A549 (cell line): Measurements from ENCODE around the gene PLXDC1. TPM values are rescaled to one million over a fixed set of nuclear protein-coding genes. Genes with fewer than 3 reads are reported as not detected.

ENCODE experiments used
- ATAC-seq, 2 experiments: fragments of 200-7000 bp in 1 of 2; fragments of >200 bp in 1 of 2; cut with Nextera tagmentation in 1 of 2; cut with Tn5 transposase in 1 of 2; 3 replicates each; pipeline versions ENCODE4 v1.8.0 to v1.9.1; 2018 to 2020; ENCODE audit warnings: mild to moderate bottlenecking in 1 of 2, moderate library complexity in 1 of 2
- CTCF ChIA-PET: fragments of 300-600 bp; sonication (Branson Sonifier 250); formaldehyde crosslinking; extraction: SDS; loops from one replicate; lab custom pipeline; 2021; ENCODE audit warnings: antibody characterized with exemption, inconsistent platforms; lab: Yijun Ruan, JAX
- POLR2A ChIA-PET: fragments of 350-600 bp; formaldehyde crosslinking; extraction: SDS; loops from one replicate; lab custom pipeline; 2021; ENCODE audit warnings: antibody characterized with exemption, inconsistent platforms; lab: Yijun Ruan, JAX
- DNase-seq, 2 experiments: peaks; one replicate each; pipeline versions ENCODE4 v3.0.0 to v3.0.0-alpha.2; 2011 to 2016; ENCODE audit warnings: low read depth in 1 of 2, low spot score in 1 of 2
- FAIRE-seq: peaks from 2 replicates; lab custom pipeline; 2011; peaks lifted over from hg19 to GRCh38; lab: Jason Lieb, UNC
- H3K27ac ChIP-seq, 2 experiments: fragments of >200 bp; sonication (Bioruptor Twin); formaldehyde crosslinking; 3 replicates each; pipeline ENCODE4 v1.5.1; 2016 to 2017
- H3K4me1 ChIP-seq: fragments of >200 bp; sonication (Bioruptor Twin); formaldehyde crosslinking; 3 replicates; pipeline ENCODE4 v1.6.1; 2016
- H3K4me2 ChIP-seq: fragments of >200 bp; sonication (Bioruptor Twin); formaldehyde crosslinking; 3 replicates; pipeline ENCODE4 v1.6.1; 2016
- H3K4me3 ChIP-seq: fragments of >200 bp; sonication (Bioruptor Twin); formaldehyde crosslinking; 3 replicates; pipeline ENCODE4 v1.5.1; 2016
- H3K9me3 ChIP-seq: fragments of >200 bp; sonication (Bioruptor Twin); formaldehyde crosslinking; 3 replicates; pipeline ENCODE4 v1.6.1; 2016
- CBX8 ChIP-seq: fragments of 200-600 bp; sonication (generic); IDR thresholded peaks from 2 replicates; pipeline ENCODE4 v1.6.1; 2016
- CEBPB ChIP-seq, 2 experiments: fragments of >200 bp in 1 of 2; sonication (Bioruptor Twin) in 1 of 2; formaldehyde crosslinking in 1 of 2; IDR thresholded peaks; 2 replicates each; pipeline ENCODE4 v1.6.1; 2012 to 2016
- CHD2 ChIP-seq: fragments of 150-350 bp; IDR thresholded peaks from 2 replicates; pipeline ENCODE4 v1.6.1; 2014; ENCODE audit warnings: low read length; ENCODE audit not compliant: partially characterized antibody
- EHMT2 ChIP-seq: fragments of 200-600 bp; sonication (generic); IDR thresholded peaks from 2 replicates; pipeline ENCODE4 v1.6.1; 2016; ENCODE audit warnings: antibody characterized with exemption, low read depth, mild to moderate bottlenecking, moderate library complexity
- EP300 ChIP-seq, 2 experiments: fragments of >200 bp; sonication (Bioruptor Twin); formaldehyde crosslinking; IDR thresholded peaks; 2 replicates in 1 of 2; 3 replicates in 1 of 2; pipeline ENCODE4 v1.6.1; 2016 to 2017
- FOSL2 ChIP-seq, 2 experiments: fragments of 450-650 bp in 1 of 2; fragments of >200 bp in 1 of 2; sonication (Bioruptor Twin) in 1 of 2; formaldehyde crosslinking; IDR thresholded peaks; 2 replicates each; pipeline versions ENCODE4 v1.5.0 to v1.6.1; 2016 to 2020; ENCODE audit warnings: mild to moderate bottlenecking in 1 of 2, moderate library complexity in 1 of 2
- HDAC2 ChIP-seq: fragments of 200-600 bp; sonication (generic); IDR thresholded peaks from 2 replicates; pipeline ENCODE4 v1.6.1; 2016
- HEYL ChIP-seq: fragments of 250-450 bp; sonication (Bioruptor Pico); IDR thresholded peaks from 2 replicates; pipeline ENCODE4 v1.8.0; 2021; ENCODE audit warnings: mild to moderate bottlenecking, moderate library complexity
- HOXB13 ChIP-seq: fragments of 250-450 bp; sonication (Bioruptor Pico); IDR thresholded peaks from 2 replicates; pipeline ENCODE4 v1.5.0; 2020; ENCODE audit warnings: low read depth, mild to moderate bottlenecking, moderate library complexity
- HOXB5 ChIP-seq: fragments of 250-450 bp; sonication (Bioruptor Pico); IDR thresholded peaks from 2 replicates; pipeline ENCODE4 v1.5.0; 2020; ENCODE audit warnings: mild to moderate bottlenecking, moderate library complexity
- JUN ChIP-seq, 2 experiments: fragments of >200 bp; sonication (Bioruptor Twin); formaldehyde crosslinking; IDR thresholded peaks; 2 replicates in 1 of 2; 3 replicates in 1 of 2; pipeline ENCODE4 v1.6.1; 2016 to 2017
- KDM1A ChIP-seq: fragments of 200-600 bp; sonication (generic); IDR thresholded peaks from 2 replicates; pipeline ENCODE4 v1.6.1; 2016; ENCODE audit warnings: low read depth, mild to moderate bottlenecking
- KDM5A ChIP-seq: fragments of 200-600 bp; sonication (generic); IDR thresholded peaks from 2 replicates; pipeline ENCODE4 v1.6.1; 2016; ENCODE audit warnings: antibody characterized with exemption, mild to moderate bottlenecking
- MAZ ChIP-seq: fragments of 150-350 bp; IDR thresholded peaks from 2 replicates; pipeline ENCODE4 v1.6.1; 2014; ENCODE audit warnings: antibody characterized with exemption, low read depth, low read length, borderline replicate concordance
- MYC ChIP-seq: IDR thresholded peaks from 2 replicates; pipeline ENCODE4 v1.6.1; 2012; ENCODE audit warnings: mild to moderate bottlenecking, inconsistent platforms, low read length, improper control_type of control experiment, borderline replicate concordance
- NFE2L2 ChIP-seq: fragments of 150-350 bp; conservative IDR thresholded peaks from 2 replicates; pipeline ENCODE4 v1.6.1; 2014; ENCODE audit warnings: low read length
- NPAS2 ChIP-seq: fragments of 250-450 bp; sonication (Bioruptor Pico); IDR thresholded peaks from 2 replicates; pipeline ENCODE4 v1.8.0; 2022; ENCODE audit warnings: mild to moderate bottlenecking, moderate library complexity, borderline replicate concordance
- NR3C1 ChIP-seq: fragments of >200 bp; sonication (Bioruptor Twin); formaldehyde crosslinking; IDR thresholded peaks from 3 replicates; pipeline ENCODE4 v1.6.1; 2017
- PHF8 ChIP-seq: fragments of 200-600 bp; sonication (generic); IDR thresholded peaks from 2 replicates; pipeline ENCODE4 v1.6.1; 2016; ENCODE audit warnings: low read depth, mild to moderate bottlenecking, antibody characterized with exemption, moderate library complexity, borderline replicate concordance
- POLR2AphosphoS2 ChIP-seq: conservative IDR thresholded peaks from 2 replicates; pipeline ENCODE4 v1.6.1; 2012; ENCODE audit warnings: low read length, improper control_type of control experiment, inconsistent platforms
- RARB ChIP-seq: fragments of 250-450 bp; sonication (Bioruptor Pico); IDR thresholded peaks from 2 replicates; pipeline ENCODE4 v1.8.0; 2021; ENCODE audit warnings: mild to moderate bottlenecking, moderate library complexity
- RCOR1 ChIP-seq: fragments of 150-350 bp; IDR thresholded peaks from 2 replicates; pipeline ENCODE4 v1.6.1; 2014; ENCODE audit warnings: antibody characterized with exemption, low read length, low read depth
- RFX5 ChIP-seq: fragments of 450-650 bp; IDR thresholded peaks from 2 replicates; pipeline ENCODE4 v1.7.1; 2014; ENCODE audit warnings: antibody characterized with exemption, mild to moderate bottlenecking, moderate library complexity
- RNF2 ChIP-seq: fragments of 200-600 bp; sonication (generic); IDR thresholded peaks from 2 replicates; pipeline ENCODE4 v1.6.1; 2016; ENCODE audit warnings: low read depth, mild to moderate bottlenecking, antibody characterized with exemption, moderate library complexity, borderline replicate concordance
- TFCP2L1 ChIP-seq: fragments of 250-450 bp; sonication (Bioruptor Pico); IDR thresholded peaks from 2 replicates; pipeline ENCODE4 v1.5.0; 2021; ENCODE audit warnings: mild to moderate bottlenecking
- TP53 ChIP-seq: fragments of 250-450 bp; sonication (Bioruptor Pico); IDR thresholded peaks from 2 replicates; pipeline ENCODE4 v1.5.0; 2021; ENCODE audit warnings: mild to moderate bottlenecking, moderate library complexity
- ZC3H11A ChIP-seq: fragments of 450-650 bp; IDR thresholded peaks from 2 replicates; pipeline ENCODE4 v1.6.1; 2014; ENCODE audit warnings: antibody characterized with exemption, mild to moderate bottlenecking
- ZNF302 ChIP-seq: fragments of 250-450 bp; sonication (Bioruptor Pico); IDR thresholded peaks from 2 replicates; pipeline ENCODE4 v1.9.0; 2021; ENCODE audit warnings: inconsistent platforms, mild to moderate bottlenecking, moderate library complexity
- ZSCAN20 ChIP-seq: fragments of 250-450 bp; sonication (Bioruptor Pico); IDR thresholded peaks from 2 replicates; pipeline ENCODE4 v1.8.0; 2022; ENCODE audit warnings: mild to moderate bottlenecking, moderate library complexity
- WGBS: methylation state at CpG from one replicate; pipeline ENCODE4 v1.1.6; 2017; ENCODE audit errors: missing lambda C conversion rate; 5-methylcytosine and 5-hydroxymethylcytosine counted together
- polyA plus RNA-seq, 4 experiments: library from polyadenylated mRNA; depleted of rRNA in 3 of 4; stranded (reverse); fragments of >200 nt; fragmentation: RNase III in 1 of 4; extraction: RNeasy Plus Mini Kit Qiagen cat#74134 plus additional on column Dnase treatment in 1 of 4; gene quantifications; 2 replicates in 3 of 4; 3 replicates in 1 of 4; pipeline ENCODE4 v1.2.3, GENCODE V29; 2011 to 2017
- TF ChIP-seq, protein P1 (sequence below): fragments of >200 bp; sonication (Bioruptor Twin); formaldehyde crosslinking; IDR thresholded peaks from 3 replicates; pipeline ENCODE4 v1.5.1; 2016
- TF ChIP-seq, protein P2 (sequence below): IDR thresholded peaks from 2 replicates; pipeline ENCODE4 v1.6.1; 2012
- TF ChIP-seq, protein P3 (sequence below): IDR thresholded peaks from 2 replicates; pipeline ENCODE4 v1.6.1; 2012; ENCODE audit warnings: low read depth, borderline replicate concordance
- TF ChIP-seq, protein P4 (sequence below): fragments of 150-350 bp; IDR thresholded peaks from 2 replicates; pipeline ENCODE4 v1.6.1; 2014; ENCODE audit warnings: low read depth, mild to moderate bottlenecking, low read length

The PLXDC1 gene
- polyA plus RNA-seq, 2 of the 4 experiments (the other 2 are of a cell fraction), result 0.31 to 0.36 TPM

DNA sequence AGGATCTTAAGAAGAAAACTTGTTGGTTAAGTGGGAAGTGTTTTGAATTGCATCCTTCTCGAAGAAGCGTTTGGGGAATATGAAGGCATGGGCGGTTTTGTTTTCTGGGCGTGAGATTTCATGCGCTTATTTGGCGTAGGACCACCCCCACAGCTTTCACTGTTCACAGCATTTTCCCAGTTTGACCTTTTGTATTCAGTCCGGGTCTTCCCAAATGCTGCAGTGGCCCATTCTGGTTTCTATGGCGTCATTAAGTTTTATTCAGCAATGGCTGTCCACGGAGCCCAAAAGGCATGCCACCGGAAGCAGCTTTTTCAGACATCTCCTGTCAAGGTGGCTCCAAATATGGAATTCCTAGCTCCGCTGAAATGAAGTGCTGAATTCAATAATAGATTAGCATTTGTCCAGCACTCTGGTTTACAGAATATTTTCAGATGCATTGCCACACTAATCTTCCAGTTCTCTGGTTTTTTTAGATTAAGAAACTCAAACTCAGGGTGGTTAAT is 93.7 kb downstream of the PLXDC1 start:
- peak overlapping the region; percentile 78 for H3K4me2 ChIP-seq

DNA sequence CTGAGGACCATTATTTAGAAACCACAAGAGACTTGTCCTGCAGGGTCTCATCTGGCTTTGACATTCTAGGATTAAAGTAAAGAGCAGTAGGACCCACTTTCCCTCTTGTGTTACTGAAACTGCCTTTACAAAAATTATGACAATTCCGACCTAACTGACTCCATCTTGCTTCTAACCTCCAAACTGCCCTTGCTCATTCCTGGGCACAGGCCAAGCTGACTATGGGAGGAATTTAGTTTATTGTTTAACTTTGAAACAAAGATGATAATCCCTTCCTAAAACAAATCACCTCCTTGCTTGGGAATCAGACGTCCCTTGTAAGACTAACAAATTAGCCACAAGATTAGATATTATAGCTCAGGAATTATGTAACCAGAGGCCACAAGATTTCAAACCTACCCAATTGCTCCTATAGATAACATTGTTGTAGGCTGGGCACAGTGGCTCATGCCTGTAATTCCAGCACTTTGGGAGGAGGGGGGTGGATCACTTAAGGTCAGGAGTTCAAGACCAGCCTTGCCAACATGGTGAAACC is 97.3 kb downstream of the PLXDC1 start:
- CTCF ChIA-PET, result interaction anchor here (0.8 to 2.5 kb wide), 3 partner anchors 21 to 99 kb away, joined by 3 to 8 read pairs (median 3); no protein-coding TSS in a partner anchor
- no peak overlapping the region for H3K4me3 ChIP-seq

More for the DNA sequence above, 93.7 kb downstream of the PLXDC1 start:
- Histone ChIP-seq H3K9me3 (peaks cover 3% of the 10 kb centered on the region; the same call in 1 of the 3 replicates), H3K4me3 (no peak overlapping the region; the same call in 1 of the 3 replicates), H3K4me1 (no peaks in the 10 kb centered on the region), H3K27ac (peak overlapping the region in 1 of 2 experiments; percentile 89; a peak in 3 of 6 replicates)
- 80% methylated on average over 11 of the region's 11 CpGs for WGBS
- no peak for DNase-seq
- no peak for TF ChIP-seq NFE2L2
- no peak for TF ChIP-seq HEYL (CRISPR knock-in tag)
- no peak for TF ChIP-seq ZNF302 (CRISPR knock-in tag)
- TF ChIP-seq KDM1A, result no peak
- no peak for TF ChIP-seq EP300 (IDR thresholded peaks at IDR 0.05)
- no peak for TF ChIP-seq EHMT2
- no peak for TF ChIP-seq PHF8
- TF ChIP-seq NPAS2 (CRISPR knock-in tag), result no peak
- TF ChIP-seq CEBPB (IDR thresholded peaks at IDR 0.05), result no peak
- TF ChIP-seq RARB (CRISPR knock-in tag), result no peak
- TF ChIP-seq, protein P1, sequence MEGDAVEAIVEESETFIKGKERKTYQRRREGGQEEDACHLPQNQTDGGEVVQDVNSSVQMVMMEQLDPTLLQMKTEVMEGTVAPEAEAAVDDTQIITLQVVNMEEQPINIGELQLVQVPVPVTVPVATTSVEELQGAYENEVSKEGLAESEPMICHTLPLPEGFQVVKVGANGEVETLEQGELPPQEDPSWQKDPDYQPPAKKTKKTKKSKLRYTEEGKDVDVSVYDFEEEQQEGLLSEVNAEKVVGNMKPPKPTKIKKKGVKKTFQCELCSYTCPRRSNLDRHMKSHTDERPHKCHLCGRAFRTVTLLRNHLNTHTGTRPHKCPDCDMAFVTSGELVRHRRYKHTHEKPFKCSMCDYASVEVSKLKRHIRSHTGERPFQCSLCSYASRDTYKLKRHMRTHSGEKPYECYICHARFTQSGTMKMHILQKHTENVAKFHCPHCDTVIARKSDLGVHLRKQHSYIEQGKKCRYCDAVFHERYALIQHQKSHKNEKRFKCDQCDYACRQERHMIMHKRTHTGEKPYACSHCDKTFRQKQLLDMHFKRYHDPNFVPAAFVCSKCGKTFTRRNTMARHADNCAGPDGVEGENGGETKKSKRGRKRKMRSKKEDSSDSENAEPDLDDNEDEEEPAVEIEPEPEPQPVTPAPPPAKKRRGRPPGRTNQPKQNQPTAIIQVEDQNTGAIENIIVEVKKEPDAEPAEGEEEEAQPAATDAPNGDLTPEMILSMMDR, result no peak
- TF ChIP-seq, protein P2, sequence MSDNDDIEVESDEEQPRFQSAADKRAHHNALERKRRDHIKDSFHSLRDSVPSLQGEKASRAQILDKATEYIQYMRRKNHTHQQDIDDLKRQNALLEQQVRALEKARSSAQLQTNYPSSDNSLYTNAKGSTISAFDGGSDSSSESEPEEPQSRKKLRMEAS, result no peak
- TF ChIP-seq KDM5A, result no peak
- TF ChIP-seq HDAC2, result no peak
- no peak for TF ChIP-seq NR3C1
- TF ChIP-seq, protein P3, sequence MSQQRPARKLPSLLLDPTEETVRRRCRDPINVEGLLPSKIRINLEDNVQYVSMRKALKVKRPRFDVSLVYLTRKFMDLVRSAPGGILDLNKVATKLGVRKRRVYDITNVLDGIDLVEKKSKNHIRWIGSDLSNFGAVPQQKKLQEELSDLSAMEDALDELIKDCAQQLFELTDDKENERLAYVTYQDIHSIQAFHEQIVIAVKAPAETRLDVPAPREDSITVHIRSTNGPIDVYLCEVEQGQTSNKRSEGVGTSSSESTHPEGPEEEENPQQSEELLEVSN, result no peak
- TF ChIP-seq MYC, result no peak
- TF ChIP-seq ZC3H11A, result no peak
- no peak for FAIRE-seq
- ATAC-seq, result no peak
- ChIA-PET CTCF (interaction anchor here (1.1 to 4.4 kb wide), 9 partner anchors 8 to 117 kb away, joined by 3 to 20 read pairs (median 5); no protein-coding TSS in a partner anchor), POLR2A (interaction anchor here (0.7 kb wide), 1 partner anchor 29 kb away, joined by 6 read pairs; no protein-coding TSS in a partner anchor)

More for the DNA sequence above, 97.3 kb downstream of the PLXDC1 start:
- no peak overlapping the region for H3K4me2 ChIP-seq
- no peak for TF ChIP-seq RCOR1
- TF ChIP-seq HOXB5 (CRISPR knock-in tag), result no peak
- no peak for TF ChIP-seq CHD2
- TF ChIP-seq NR3C1, result no peak
- no peak for TF ChIP-seq CBX8
- TF ChIP-seq TFCP2L1 (CRISPR knock-in tag), result no peak
- no peak for TF ChIP-seq POLR2AphosphoS2
- TF ChIP-seq HDAC2, result no peak
- no peak for TF ChIP-seq NPAS2 (CRISPR knock-in tag)
- TF ChIP-seq RNF2, result no peak
- no peak for TF ChIP-seq TP53
- no peak for TF ChIP-seq ZSCAN20
- TF ChIP-seq HEYL (CRISPR knock-in tag), result no peak
- TF ChIP-seq, protein P4, sequence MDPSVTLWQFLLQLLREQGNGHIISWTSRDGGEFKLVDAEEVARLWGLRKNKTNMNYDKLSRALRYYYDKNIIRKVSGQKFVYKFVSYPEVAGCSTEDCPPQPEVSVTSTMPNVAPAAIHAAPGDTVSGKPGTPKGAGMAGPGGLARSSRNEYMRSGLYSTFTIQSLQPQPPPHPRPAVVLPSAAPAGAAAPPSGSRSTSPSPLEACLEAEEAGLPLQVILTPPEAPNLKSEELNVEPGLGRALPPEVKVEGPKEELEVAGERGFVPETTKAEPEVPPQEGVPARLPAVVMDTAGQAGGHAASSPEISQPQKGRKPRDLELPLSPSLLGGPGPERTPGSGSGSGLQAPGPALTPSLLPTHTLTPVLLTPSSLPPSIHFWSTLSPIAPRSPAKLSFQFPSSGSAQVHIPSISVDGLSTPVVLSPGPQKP, result no peak
- no peak for TF ChIP-seq HOXB13 (CRISPR knock-in tag)
- no peak for TF ChIP-seq JUN (IDR thresholded peaks at IDR 0.05)
- no peak for TF ChIP-seq RFX5
- TF ChIP-seq, protein P2, result no peak
- no peak for TF ChIP-seq MAZ
- TF ChIP-seq FOSL2 (IDR thresholded peaks at IDR 0.05), result no peak
- no peak for TF ChIP-seq FOSL2 (CRISPR knock-in tag; IDR thresholded peaks at IDR 0.05)
- POLR2A ChIA-PET, result no interaction called here
- no peak for ATAC-seq
- DNase-seq, result no peak
- peaks cover 8% of the 10 kb centered on the region; the same call in 1 of the 3 replicates for H3K9me3 ChIP-seq
- WGBS, result 39% methylated on average over 2 of the region's 2 CpGs
- peak; percentile 54 for FAIRE-seq
- H3K27ac ChIP-seq, result no peak overlapping the region
- no peaks in the 10 kb centered on the region for H3K4me1 ChIP-seq
